Trophoblast cell (in vitro differentiated cells and primary cell): Measurements from ENCODE around the gene TCF3.

Experiments used
- DNase-seq, 2 donors: peaks; one replicate each; pipeline ENCODE4 v3.0.0-alpha.2; 2016
- H2AFZ ChIP-seq: 2 replicates; pipeline ENCODE4 v1.6.1; 2013; ENCODE audit warnings: low read length, moderate library complexity, mild to moderate bottlenecking; ENCODE audit not compliant: insufficient read depth, poor library complexity
- H2AK5ac ChIP-seq: 2 replicates; pipeline ENCODE4 v1.6.1; 2013; ENCODE audit warnings: mild to moderate bottlenecking, low read length
- H2BK120ac ChIP-seq: 2 replicates; pipeline ENCODE4 v1.6.1; 2013; ENCODE audit warnings: low read length, mild to moderate bottlenecking, moderate library complexity; ENCODE audit not compliant: insufficient read depth, poor library complexity
- H2BK12ac ChIP-seq: 2 replicates; pipeline ENCODE4 v1.6.1; 2013; ENCODE audit warnings: mild to moderate bottlenecking, low read length, moderate library complexity
- H2BK5ac ChIP-seq: 2 replicates; pipeline ENCODE4 v1.6.1; 2013; ENCODE audit warnings: low read length, low read depth, moderate library complexity, mild to moderate bottlenecking; ENCODE audit not compliant: poor library complexity
- H3K14ac ChIP-seq: 2 replicates; pipeline ENCODE4 v1.6.1; 2013; ENCODE audit warnings: mild to moderate bottlenecking, low read length
- H3K18ac ChIP-seq: 2 replicates; pipeline ENCODE4 v1.6.1; 2013; ENCODE audit warnings: mild to moderate bottlenecking, low read length
- H3K23ac ChIP-seq: 2 replicates; pipeline ENCODE4 v1.6.1; 2013; ENCODE audit warnings: low read length
- H3K27ac ChIP-seq: 2 replicates; pipeline ENCODE4 v1.5.1; 2013; ENCODE audit warnings: low read depth, mild to moderate bottlenecking, inconsistent platforms, low read length, moderate library complexity
- H3K27me3 ChIP-seq: 2 replicates; pipeline ENCODE4 v1.6.1; 2013; ENCODE audit warnings: inconsistent platforms, mild to moderate bottlenecking, low read length, moderate library complexity; ENCODE audit not compliant: insufficient read depth
- H3K36me3 ChIP-seq, 2 experiments: 1 replicate in 1 of 2; 2 replicates in 1 of 2; pipeline ENCODE4 v1.6.1; 2013; ENCODE audit warnings: low read length in 2 of 2, mild to moderate bottlenecking in 2 of 2, moderate library complexity in 1 of 2; ENCODE audit not compliant: insufficient read depth in 2 of 2, control insufficient read depth in 1 of 2
- H3K4ac ChIP-seq: 2 replicates; pipeline ENCODE4 v1.6.1; 2013; ENCODE audit warnings: low read depth, mild to moderate bottlenecking, low read length, moderate library complexity
- H3K4me1 ChIP-seq, 2 experiments: 1 replicate in 1 of 2; 2 replicates in 1 of 2; pipeline ENCODE4 v1.6.1; 2013; ENCODE audit warnings: low read length in 2 of 2, mild to moderate bottlenecking in 2 of 2, moderate library complexity in 1 of 2; ENCODE audit not compliant: insufficient read depth in 2 of 2, control insufficient read depth in 1 of 2
- H3K4me2 ChIP-seq: 2 replicates; pipeline ENCODE4 v1.6.1; 2013; ENCODE audit warnings: inconsistent platforms, mild to moderate bottlenecking, low read length, moderate library complexity
- H3K4me3 ChIP-seq: 2 replicates; pipeline ENCODE4 v1.5.1; 2013; ENCODE audit warnings: mild to moderate bottlenecking, low read depth, low read length, inconsistent platforms
- H3K79me1 ChIP-seq: one replicate; pipeline ENCODE4 v1.6.1; 2013; ENCODE audit warnings: low read length
- H3K79me2 ChIP-seq: 2 replicates; pipeline ENCODE4 v1.6.1; 2013; ENCODE audit warnings: low read length, mild to moderate bottlenecking; ENCODE audit not compliant: control insufficient read depth, insufficient read depth, poor library complexity
- H3K9ac ChIP-seq: 2 replicates; pipeline ENCODE4 v1.6.1; 2013; ENCODE audit warnings: mild to moderate bottlenecking, low read length
- H3K9me3 ChIP-seq: 2 replicates; pipeline ENCODE4 v1.6.1; 2013; ENCODE audit warnings: low read depth, mild to moderate bottlenecking, control low read depth, inconsistent platforms, low read length; ENCODE audit not compliant: insufficient read depth
- H4K12ac ChIP-seq: 2 replicates; pipeline ENCODE4 v1.6.1; 2013; ENCODE audit warnings: low read depth, mild to moderate bottlenecking, low read length, moderate library complexity
- H4K8ac ChIP-seq: 2 replicates; pipeline ENCODE4 v1.6.1; 2013; ENCODE audit warnings: low read depth, mild to moderate bottlenecking, low read length, moderate library complexity
- H4K91ac ChIP-seq: one replicate; pipeline ENCODE4 v1.6.1; 2013; ENCODE audit warnings: low read depth, mild to moderate bottlenecking, low read length, moderate library complexity
- WGBS: extraction: QIAGEN DNeasy Blood & Tissue Kit; methylation state at CpG from one replicate; pipeline ENCODE4 v1.1.7; 2013; ENCODE audit warnings: missing lambda C conversion rate; ENCODE audit not compliant: insufficient read length, insufficient coverage; ENCODE audit errors: extremely low coverage; 5-methylcytosine and 5-hydroxymethylcytosine counted together

Gene TCF3

GRCh38 chr19:1591421-1592023 is 60.9 kb downstream of the TCF3 start:
- H3K18ac ChIP-seq, result peak overlapping the region; percentile 94
- H2BK5ac ChIP-seq, result peak overlapping the region; percentile 95
- peak overlapping the region; percentile 94 for H2AK5ac ChIP-seq
- H3K23ac ChIP-seq, result no peak overlapping the region
- H3K4me2 ChIP-seq, result peak overlapping the region; percentile 86
- H3K79me1 ChIP-seq, result peaks cover 23% of the 10 kb centered on the region
- H4K8ac ChIP-seq, result peak overlapping the region; percentile 97
- H3K27me3 ChIP-seq, result no peaks in the 10 kb centered on the region
- H2BK120ac ChIP-seq, result peak overlapping the region; percentile 84
- peak overlapping the region; percentile 73 for H2AFZ ChIP-seq
- peak overlapping the region; percentile 100 for H4K91ac ChIP-seq
- H3K14ac ChIP-seq, result peak overlapping the region; percentile 99
- no peak for DNase-seq
- H3K27ac ChIP-seq, result peak overlapping the region; percentile 99
- H2BK12ac ChIP-seq, result no peak overlapping the region
- peak overlapping the region; percentile 98 for H4K12ac ChIP-seq
- H3K36me3 ChIP-seq, result peaks cover 6 to 15% of the 10 kb centered on the region in 2 experiments
- peak overlapping the region; percentile 80 for H3K4me3 ChIP-seq
- peaks cover 26% of the 10 kb centered on the region for H3K79me2 ChIP-seq
- peaks cover 12 to 17% of the 10 kb centered on the region in 2 experiments for H3K4me1 ChIP-seq
- peak overlapping the region; percentile 99 for H3K4ac ChIP-seq
- no peaks in the 10 kb centered on the region for H3K9me3 ChIP-seq
- H3K9ac ChIP-seq, result peak overlapping the region; percentile 94
- WGBS, result no CpG with 5 or more reads among the region's 31 CpGs

GRCh38 chr19:1590641-1591397 is 61.6 kb downstream of the TCF3 start:
- Histone ChIP-seq H3K27ac (peak overlapping the region; percentile 99), H3K79me1 (peaks cover 23% of the 10 kb centered on the region), H3K79me2 (peaks cover 27% of the 10 kb centered on the region), H2AFZ (no peak overlapping the region), H3K18ac (peak overlapping the region; percentile 49), H3K9ac (peak overlapping the region; percentile 94), H2BK5ac (peak overlapping the region; percentile 95), H3K4me3 (peak overlapping the region; percentile 80), H2BK12ac (peak overlapping the region; percentile 16), H4K12ac (peak overlapping the region; percentile 98), H3K14ac (peak overlapping the region; percentile 99), H2AK5ac (peak overlapping the region; percentile 94), H3K4me2 (peak overlapping the region; percentile 86), H3K4me1 (peaks cover 14 to 21% of the 10 kb centered on the region in 2 experiments), H3K36me3 (peaks cover 7 to 17% of the 10 kb centered on the region in 2 experiments), H3K23ac (no peak overlapping the region), H4K91ac (peak overlapping the region; percentile 100), H3K9me3 (no peaks in the 10 kb centered on the region), H3K4ac (peak overlapping the region; percentile 99), H3K27me3 (no peaks in the 10 kb centered on the region), H2BK120ac (peak overlapping the region; percentile 84), H4K8ac (peak overlapping the region; percentile 97)
- DNase-seq, result peak in 1 of 2 donors; percentile 43
- no CpG with 5 or more reads among the region's 10 CpGs for WGBS

GRCh38 chr19:1587872-1588271 is 64.5 kb downstream of the TCF3 start:
- peaks cover 20% of the 10 kb centered on the region for H3K79me1 ChIP-seq
- H2BK120ac ChIP-seq, result no peak overlapping the region
- H2AFZ ChIP-seq, result no peak overlapping the region
- no peak overlapping the region for H3K23ac ChIP-seq
- no peak overlapping the region for H3K9ac ChIP-seq
- H3K4ac ChIP-seq, result peak overlapping the region; percentile 65
- H2AK5ac ChIP-seq, result peak overlapping the region; percentile 29
- peak overlapping the region; percentile 42 for H4K91ac ChIP-seq
- no peak overlapping the region for H2BK12ac ChIP-seq
- peak overlapping the region; percentile 37 for H3K27ac ChIP-seq
- peak overlapping the region; percentile 60 for H2BK5ac ChIP-seq
- no peak overlapping the region for H3K18ac ChIP-seq
- no peaks in the 10 kb centered on the region for H3K9me3 ChIP-seq
- WGBS, result no CpG with 5 or more reads among the region's 9 CpGs
- no peak overlapping the region for H3K14ac ChIP-seq
- no peak overlapping the region for H4K12ac ChIP-seq
- H3K79me2 ChIP-seq, result peaks cover 26% of the 10 kb centered on the region
- no peaks in the 10 kb centered on the region for H3K27me3 ChIP-seq
- H3K4me2 ChIP-seq, result no peak overlapping the region
- peak overlapping the region; percentile 39 for H4K8ac ChIP-seq
- peaks cover 22 to 28% of the 10 kb centered on the region in 2 experiments for H3K36me3 ChIP-seq
- peak; percentile 96 to 98 for DNase-seq
- H3K4me1 ChIP-seq, result peaks cover 17 to 21% of the 10 kb centered on the region in 2 experiments
- no peak overlapping the region for H3K4me3 ChIP-seq

GRCh38 chr19:1585243-1585580 is 67.2 kb downstream of the TCF3 start:
- no peak overlapping the region for H3K9ac ChIP-seq
- no peaks in the 10 kb centered on the region for H3K27me3 ChIP-seq
- no peak overlapping the region for H3K4me2 ChIP-seq
- H2BK12ac ChIP-seq, result no peak overlapping the region
- no peak overlapping the region for H2BK120ac ChIP-seq
- H3K18ac ChIP-seq, result no peak overlapping the region
- no peak overlapping the region for H3K27ac ChIP-seq
- H2AFZ ChIP-seq, result no peak overlapping the region
- H2AK5ac ChIP-seq, result no peak overlapping the region
- H3K4me3 ChIP-seq, result no peak overlapping the region
- peaks cover 46 to 49% of the 10 kb centered on the region in 2 experiments for H3K36me3 ChIP-seq
- no peak overlapping the region for H4K91ac ChIP-seq
- H2BK5ac ChIP-seq, result no peak overlapping the region
- no peak for DNase-seq
- H4K12ac ChIP-seq, result no peak overlapping the region
- peaks cover 8 to 13% of the 10 kb centered on the region in 2 experiments for H3K4me1 ChIP-seq
- H4K8ac ChIP-seq, result no peak overlapping the region
- peaks cover 6% of the 10 kb centered on the region for H3K79me2 ChIP-seq
- WGBS, result no CpG with 5 or more reads among the region's 13 CpGs
- H3K9me3 ChIP-seq, result peaks cover 4% of the 10 kb centered on the region
- no peak overlapping the region for H3K23ac ChIP-seq
- H3K79me1 ChIP-seq, result peaks cover 2% of the 10 kb centered on the region
- no peak overlapping the region for H3K14ac ChIP-seq
- H3K4ac ChIP-seq, result no peak overlapping the region
